Measurements from ENCODE around the gene FUT7.

GRCh38 chr9:137075275-137075775, 43.4 kb upstream of the FUT7 start:
- TF ChIP-seq, protein P1, sequence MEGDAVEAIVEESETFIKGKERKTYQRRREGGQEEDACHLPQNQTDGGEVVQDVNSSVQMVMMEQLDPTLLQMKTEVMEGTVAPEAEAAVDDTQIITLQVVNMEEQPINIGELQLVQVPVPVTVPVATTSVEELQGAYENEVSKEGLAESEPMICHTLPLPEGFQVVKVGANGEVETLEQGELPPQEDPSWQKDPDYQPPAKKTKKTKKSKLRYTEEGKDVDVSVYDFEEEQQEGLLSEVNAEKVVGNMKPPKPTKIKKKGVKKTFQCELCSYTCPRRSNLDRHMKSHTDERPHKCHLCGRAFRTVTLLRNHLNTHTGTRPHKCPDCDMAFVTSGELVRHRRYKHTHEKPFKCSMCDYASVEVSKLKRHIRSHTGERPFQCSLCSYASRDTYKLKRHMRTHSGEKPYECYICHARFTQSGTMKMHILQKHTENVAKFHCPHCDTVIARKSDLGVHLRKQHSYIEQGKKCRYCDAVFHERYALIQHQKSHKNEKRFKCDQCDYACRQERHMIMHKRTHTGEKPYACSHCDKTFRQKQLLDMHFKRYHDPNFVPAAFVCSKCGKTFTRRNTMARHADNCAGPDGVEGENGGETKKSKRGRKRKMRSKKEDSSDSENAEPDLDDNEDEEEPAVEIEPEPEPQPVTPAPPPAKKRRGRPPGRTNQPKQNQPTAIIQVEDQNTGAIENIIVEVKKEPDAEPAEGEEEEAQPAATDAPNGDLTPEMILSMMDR (IDR thresholded peaks at IDR 0.05) = no peak
- no peak for TF ChIP-seq POLR2A (IDR thresholded peaks at IDR 0.05)

Data from lower leg skin (tissue), 3 donors.